GM19467 (cell line): ENCODE results near the gene SLC7A1.
"Not testable (repeated sequence)": the region's sequence is repeated elsewhere in the genome, so short reads cannot be mapped to it uniquely, and the experiment has no call there.

ENCODE experiments used
- ATAC-seq: cut with Tn5 transposase; IDR thresholded peaks from one replicate; pipeline ENCODE4 v1.9.1; 2021; ENCODE audit warnings: mild to moderate bottlenecking, moderate library complexity; ENCODE audit not compliant: unreplicated experiment

The SLC7A1 gene

DNA sequence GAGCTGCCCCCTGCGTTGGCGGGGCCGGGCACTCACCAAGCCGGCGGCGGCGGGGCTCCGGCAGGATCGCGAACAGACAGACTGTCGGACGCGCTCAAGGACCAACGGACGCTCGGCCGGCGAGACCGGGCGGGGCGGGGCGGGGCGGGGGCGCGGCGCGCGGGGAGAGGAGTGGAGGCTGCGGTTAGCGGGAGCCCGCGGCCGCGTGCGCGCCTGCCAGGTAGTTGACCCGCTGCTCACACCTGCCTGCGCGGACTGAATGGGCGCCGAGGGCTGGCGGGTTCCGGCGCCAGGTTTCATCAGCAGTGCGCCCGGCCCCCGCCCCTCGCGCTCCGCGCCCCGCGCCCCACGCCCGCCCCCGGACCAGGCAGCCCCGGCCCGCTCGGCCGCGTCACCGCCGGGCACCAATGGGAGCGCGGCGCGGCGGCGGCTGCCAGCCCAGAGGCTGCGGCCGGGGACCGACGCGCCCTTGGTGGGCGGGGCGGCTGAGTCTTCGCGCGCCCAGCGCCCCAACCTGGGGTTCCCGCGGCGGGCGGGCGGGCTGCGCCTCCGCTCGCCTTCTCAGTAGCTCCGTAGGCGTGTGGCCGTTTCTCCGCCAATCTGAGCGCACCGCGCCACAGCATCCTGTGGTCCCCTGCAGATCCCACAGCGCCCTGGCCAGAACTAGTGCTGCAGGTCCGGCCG lies at the start of gene SLC7A1:
Gene SLC7A1, minus strand, starts transcription at position 309 of the 684 bp plus-strand sequence. CDS start 59,500 bp downstream, outside the sequence.
- ATAC-seq = peak; percentile 83

DNA sequence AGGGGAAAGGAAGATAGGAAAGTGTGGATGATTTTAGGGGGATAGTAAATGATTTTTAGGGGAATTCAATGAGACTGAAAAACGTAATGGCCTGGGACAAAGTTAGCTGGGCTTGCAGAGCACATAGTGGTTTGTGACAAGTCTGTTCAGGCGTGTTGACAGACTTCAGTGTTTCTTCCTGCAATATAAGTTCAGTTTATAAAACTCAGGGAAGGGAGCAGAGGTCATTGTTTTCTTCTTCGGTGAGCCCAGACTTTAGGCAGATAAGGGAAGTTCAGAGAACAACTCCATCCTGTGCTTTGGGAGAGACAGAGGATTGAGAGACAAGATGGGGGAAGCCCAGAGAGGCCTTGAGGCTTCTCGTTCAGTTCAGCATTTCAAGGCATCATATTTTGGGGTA lies 45.2 kb upstream of the SLC7A1 start:
- ATAC-seq = no peak

DNA sequence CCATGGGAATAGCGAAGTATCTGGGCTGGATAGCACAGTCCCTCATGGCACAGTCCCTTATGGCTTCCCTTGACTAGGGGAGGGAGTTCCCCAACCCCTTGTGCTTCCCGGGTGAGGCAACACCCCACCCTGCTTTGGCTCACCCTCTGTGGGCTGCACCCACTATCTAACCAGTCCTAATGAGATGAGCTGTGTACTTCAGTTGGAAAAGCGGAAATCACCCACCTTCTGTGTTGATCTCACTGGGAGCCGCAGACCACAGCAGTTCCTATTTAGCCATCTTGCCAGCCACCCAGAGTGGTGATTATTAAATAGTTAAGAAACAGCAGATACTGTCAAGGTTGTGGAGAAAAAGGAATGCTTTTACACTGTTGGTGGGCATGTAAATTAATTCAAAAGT lies 41.3 kb upstream of the SLC7A1 start:
- not testable (repeated sequence) for ATAC-seq

DNA sequence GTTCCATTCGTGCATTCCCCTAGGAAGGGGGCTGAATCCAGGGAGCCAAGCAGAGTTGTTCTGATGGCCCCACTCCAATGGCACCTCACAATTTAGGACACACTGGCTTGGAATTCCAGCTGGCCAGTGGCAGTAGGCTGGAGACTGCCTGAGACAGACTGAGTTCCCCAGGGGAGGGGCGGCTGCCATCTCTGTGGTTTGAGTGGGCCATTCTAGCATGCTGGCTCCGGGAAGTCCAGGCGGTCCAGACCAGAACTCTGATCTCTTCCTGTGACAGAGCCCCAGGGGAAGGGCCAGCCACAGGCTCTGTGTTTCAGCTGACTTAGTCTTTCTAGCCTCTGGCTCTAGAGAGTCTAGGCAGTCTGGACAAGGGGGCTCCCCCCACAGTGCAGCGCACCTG lies 29.5 kb upstream of the SLC7A1 start:
- no peak for ATAC-seq

DNA sequence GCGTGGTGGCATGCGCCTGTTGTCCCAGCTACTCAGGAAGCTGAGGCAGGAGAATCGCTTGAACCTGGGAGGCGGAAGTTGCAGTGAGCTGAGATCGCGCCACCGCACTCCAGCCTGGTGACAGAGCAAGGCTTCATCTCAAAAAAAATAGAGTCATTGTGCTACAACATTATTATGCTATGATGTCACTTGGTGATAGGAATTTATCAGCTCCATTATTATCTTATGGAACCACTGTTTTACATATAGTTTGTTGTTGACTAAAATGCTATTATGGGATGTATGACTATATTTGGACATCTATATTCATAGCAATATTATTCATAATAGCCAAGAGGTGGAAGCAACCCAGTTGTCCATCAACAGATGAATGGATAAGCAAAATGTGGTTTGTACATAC lies 26.4 kb upstream of the SLC7A1 start:
- ATAC-seq = no peak

DNA sequence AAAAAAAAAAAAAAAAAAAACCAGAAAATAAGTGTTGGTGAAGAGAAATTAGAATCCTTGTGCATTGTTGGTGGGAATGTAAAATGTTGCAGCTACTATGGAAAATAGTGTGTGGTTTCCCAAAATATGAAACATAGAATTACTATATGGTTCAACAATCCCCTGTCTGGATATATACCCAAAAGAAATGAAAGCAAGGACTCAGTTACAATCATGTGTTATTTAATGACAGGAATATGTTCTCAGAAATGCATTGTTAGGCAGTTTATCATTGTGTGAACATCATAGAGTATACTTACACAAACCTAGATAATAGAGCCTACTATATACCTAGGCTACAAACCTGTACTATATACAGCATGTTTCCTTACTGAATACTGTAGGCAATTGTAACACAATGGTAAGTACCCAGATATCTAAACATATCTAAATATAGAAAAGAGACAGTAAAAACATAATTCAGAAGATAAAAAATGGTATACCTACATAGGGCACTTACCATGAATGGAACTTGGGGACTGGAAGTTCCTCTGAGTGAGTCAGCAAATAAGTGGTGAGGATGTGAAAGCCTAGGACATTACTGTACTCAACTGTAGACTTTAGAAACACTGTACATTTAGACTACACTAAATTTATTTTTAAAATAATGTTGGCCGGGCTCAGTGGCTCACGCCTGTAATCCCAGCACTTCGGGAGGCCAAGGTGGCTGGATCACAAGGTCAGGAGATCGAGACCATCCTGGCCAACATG lies 25.7 kb upstream of the SLC7A1 start:
- no peak for ATAC-seq

DNA sequence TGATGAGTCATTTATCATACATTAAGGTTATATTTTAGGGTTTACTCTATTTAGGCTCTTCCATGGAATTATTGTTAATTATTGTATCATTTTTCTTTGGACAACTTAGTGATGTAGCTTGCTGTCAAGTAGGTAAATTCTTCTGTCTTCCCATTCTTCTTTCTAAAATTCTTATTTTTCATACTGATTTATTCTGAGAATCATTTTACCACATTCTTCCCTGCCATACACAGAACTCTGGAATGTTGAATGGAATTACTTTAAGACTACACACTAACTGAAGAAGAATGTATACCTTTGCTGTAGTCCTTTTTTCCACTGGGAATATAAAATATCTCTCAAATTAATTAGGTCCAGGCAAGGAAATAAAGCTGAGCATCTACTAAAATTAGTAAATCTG lies 24.5 kb upstream of the SLC7A1 start:
- no peak for ATAC-seq

DNA sequence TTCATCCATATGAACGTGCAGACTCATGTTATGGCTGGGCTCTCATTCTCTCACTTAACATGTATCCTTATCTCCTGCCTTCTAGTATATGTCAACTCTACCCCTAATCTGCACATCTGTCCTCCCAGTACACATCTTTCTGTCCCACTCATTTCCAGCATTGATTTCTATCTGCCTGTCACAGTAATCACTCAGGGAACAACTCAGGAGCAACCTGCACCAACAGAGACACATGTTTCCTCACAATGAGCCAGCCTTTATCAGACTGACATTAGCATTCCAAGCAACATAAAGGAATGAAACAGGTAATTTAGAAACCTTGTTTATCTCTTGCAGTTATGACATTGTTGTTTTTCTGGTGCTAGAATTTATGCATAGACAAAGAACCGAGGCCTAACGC lies 17.6 kb upstream of the SLC7A1 start:
- no peak for ATAC-seq

DNA sequence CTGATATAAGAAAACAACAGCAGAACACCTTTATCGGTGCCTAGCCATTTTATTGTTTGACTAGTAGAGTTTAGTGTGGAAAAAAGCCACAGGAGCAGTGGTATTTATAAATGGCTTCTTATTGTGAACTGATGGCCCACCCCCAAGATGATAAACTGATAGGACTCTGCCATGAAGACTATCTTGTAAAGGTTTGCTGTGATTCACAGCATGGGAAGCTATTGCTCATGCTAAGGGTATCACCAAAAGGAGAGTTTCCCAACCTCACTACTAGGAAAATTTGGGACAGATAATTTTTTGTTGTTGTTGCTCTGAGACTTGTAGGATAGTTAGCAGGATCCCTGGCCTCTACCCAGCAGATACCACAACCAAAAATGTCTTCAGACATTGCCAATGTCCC lies 12.0 kb upstream of the SLC7A1 start:
- no peak for ATAC-seq

DNA sequence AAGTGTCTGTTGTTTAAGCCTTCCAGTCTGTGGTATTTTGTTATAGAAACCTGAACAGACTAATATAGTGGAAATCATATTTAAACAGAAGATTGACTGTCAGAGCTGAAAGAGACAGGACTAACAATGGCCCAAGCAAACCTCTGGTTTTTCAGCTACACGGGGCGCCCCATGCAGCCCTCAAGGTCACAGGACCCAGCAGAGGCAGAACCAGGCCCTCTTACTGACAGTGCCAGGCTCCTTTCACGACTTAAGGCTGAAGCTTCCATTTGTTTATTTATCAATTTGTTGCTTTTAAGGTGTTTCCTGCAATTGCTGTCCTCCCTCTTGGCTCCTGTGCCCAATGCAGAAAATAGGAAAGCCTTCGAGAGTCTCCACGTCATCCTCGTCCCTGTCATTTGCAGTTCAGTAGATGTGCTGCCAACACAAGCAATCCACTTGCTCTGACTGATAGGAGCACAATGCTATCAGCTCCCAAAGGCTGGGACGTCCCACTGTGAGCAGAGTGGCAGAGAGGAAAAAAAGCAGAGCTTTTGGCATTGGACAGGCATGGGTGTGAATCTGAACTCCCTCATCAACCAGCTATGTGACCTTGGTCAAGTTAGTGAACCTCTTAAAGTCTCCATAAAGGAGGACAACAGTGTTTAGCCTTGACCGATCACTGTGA lies 10.5 kb upstream of the SLC7A1 start:
- ATAC-seq = no peak

DNA sequence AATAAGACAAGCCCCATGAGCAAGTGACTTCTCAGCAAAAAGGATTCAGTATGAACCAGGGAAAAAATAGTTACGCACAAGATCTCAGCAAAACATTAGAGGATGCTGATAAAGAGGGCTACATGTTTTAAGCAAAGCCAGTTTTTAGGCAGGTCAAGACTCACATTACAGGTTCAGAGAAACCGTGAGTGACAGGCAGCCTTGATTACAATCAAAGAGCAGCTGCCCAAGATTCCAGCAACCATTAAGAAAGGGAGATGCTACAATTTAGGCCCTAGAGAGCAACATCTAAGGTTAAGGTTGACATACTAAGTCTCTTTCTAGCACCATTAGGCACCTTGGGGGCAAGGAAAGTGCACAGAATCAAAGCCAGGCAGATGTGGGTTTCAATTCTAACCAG lies 2.8 kb upstream of the SLC7A1 start:
- ATAC-seq = no peak

DNA sequence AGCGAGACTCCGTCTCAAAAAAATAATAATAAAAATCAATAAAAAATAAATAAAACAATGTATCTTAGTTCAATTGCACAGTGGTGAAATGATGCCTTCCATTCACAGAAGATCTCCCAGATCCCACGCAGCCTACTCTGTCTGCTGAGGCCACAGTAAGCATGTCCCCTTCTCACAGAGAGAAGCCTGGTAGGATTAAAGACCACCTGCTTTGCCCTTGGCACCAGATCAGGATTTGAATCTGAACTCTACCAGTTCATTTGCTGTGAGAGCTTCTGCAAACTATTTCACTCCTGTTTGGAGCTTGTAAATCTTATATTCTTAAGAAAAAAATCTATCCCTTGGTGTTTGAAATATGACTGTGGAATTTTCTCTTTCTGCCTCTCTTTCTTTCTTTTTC lies 2.2 kb upstream of the SLC7A1 start:
- no peak for ATAC-seq

DNA sequence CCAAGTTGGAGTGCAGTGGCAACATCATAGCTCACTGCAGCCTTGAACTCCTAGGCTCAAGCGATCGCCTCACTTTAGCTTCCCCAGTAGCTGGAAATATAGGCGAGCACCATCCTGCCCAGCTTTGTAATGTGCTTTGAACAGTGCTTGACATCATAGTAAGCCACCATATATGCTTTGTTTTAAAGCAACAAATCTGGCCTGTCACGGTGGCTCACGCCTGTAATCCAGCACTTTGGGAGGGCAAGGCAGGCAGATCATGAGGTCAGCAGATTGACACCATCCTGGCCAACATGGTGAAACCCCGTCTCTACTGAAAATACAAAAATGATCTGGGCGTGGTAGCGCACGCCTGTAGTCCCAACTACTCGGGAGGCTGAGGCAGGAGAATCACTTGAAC lies 1.8 kb upstream of the SLC7A1 start:
- ATAC-seq = no peak

DNA sequence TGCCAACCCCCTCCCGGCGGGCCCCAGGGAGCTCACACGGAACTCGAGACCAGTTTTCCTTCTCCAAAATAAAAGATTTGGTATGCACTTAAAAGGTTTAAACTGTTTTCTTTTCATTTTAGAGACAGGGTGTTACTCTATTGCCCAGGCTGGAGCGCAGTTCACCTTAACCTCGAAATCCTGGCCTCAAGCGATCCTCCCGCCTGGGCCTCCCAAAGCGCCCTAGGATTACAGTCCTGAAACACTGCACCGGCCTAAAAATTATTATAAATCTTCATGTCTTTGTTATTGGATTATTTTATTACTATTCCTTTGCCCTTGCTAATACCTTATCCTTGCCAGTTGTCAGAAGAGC lies 553 bp upstream of the SLC7A1 start:
- ATAC-seq = no peak

DNA sequence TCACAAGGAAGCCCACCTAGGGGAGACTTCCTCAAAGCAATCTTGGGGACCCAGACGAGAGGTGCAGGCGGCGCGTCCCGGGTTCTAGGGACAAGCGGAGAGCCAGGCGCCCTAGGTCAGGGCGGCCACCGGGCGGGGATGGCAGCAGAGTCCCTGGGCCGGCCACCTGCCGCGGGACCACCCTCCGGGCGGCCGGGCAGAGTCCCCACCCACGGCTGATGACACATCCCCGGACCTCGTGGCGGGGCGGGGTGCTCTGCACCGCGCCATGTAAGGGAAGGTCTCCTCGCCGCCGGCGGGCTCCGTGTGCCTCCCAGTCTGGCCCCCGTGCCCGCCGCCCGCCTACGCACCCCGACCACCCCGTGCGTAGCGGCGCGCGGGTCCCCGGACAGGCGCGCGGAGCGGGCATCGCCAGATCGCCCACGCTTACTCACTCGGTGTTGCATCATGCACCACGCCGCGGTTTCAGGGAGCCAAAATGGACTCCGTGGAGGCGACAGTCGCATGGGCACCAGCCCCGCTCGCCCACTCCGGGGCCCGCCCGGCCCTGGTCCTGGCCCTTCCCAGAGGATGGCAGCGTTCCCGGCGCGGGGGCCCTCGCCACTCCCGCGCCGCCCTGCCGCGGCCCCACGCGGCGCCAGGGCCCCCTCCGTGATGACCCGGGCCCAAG lies 643 bp downstream of the SLC7A1 start:
- peak; percentile 35 for ATAC-seq

DNA sequence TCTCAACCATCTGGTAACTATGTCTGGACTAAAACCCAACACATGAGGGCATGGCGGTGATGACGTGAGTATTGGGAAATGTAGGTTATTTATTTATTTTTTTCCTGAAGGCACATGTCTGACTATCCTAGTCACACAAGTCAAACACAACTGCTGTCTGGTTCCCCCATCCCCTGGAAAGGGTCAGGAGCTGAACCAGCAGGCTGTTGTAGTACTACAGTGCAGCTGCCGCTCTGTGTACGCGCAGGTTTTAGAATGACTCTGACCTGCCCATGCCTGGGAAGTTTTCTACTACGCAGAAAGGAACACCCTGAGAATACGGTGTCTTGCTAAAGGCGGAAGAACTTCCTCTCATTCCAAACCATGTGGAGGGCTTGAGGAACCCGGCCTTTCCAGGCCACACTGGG lies 1.2 kb downstream of the SLC7A1 start:
- peak; percentile 27 for ATAC-seq

DNA sequence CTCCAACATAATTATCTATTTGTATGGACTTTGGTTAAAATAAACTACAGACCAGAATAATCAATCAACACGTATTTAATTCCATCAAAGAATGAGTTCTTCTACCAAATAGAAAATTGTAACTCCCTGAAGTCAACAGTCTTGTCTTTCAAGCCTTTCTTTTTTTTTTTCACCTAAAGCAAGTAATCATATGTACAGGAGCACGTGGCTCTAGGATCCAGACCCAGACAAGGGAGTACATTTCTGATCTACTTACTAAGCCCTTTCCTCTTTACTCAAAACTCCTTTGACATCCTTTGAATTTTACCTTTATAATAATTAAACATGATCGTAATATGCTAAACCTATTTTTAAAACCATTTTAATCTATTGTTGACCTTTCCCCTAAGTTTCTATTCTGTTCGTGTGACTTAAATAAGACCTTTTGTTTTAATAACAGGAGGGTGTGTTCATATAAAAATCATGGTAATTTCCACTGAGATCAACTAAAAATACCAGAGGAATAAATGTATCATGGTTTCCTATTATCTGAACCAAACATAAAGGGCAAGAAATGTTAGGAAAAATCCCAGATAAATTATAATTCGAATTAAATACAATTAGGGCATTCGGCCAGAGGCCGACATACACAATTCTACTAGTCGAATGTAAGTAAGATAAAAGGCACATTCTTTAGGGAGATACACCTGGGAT lies 1.7 kb downstream of the SLC7A1 start:
- ATAC-seq = no peak

DNA sequence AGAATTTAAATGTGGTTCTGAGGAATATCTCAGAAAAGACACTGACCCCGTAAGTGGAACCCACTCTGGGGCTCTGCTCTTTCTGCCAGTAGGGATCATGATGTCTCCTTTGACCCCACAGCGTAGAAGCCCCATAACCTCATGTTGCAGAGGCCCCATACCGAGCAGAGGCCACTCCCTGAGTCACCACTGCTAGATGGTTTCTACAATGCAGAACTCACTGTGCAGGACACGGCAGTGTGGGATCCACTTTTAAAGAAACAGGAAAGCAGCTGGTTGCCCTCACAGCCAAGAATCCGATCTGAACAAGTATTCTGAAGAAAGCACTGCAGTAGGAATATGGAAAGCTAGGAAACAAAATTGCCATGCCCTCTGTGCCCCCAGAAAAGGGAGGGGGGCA lies 4.2 kb downstream of the SLC7A1 start:
- ATAC-seq = no peak

DNA sequence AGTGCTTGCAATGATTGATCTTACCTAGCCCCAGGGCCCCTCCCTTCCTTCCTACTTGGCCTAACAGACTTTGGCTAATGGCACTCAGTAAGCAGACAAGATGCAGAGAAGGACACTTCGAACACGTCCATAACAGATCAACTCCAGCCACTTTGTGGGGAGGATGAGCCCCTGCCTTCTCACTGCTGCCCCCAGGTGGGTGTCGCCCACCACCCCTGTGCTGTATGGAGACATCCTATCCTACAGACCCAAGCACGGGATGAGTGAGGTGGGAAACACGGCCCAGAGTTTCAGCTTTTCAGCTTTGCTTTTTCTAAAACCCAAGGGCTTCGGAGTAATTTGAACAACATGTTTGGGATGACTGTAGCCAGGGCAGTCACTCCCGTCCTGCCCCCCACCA lies 5.5 kb downstream of the SLC7A1 start:
- ATAC-seq = no peak

DNA sequence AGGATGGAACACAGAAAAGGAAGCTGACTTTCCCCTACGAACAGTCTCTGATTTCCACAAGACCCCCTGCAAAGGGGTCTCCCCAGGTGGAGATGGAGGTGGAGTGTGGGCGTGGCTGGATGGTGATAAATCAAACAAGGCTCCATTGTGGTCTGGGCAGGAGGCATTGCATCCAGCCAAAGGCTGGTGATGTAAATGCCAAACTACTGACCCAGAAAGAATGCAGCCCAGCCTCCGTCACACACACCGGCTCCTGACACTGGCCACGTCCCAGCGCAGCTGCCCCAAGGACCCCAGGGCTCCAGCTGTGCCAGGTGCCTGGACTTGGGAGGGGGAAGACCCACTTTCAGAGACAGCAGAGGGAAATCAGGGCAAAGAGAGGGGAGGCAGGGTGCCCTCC lies 6.3 kb downstream of the SLC7A1 start:
- no peak for ATAC-seq

DNA sequence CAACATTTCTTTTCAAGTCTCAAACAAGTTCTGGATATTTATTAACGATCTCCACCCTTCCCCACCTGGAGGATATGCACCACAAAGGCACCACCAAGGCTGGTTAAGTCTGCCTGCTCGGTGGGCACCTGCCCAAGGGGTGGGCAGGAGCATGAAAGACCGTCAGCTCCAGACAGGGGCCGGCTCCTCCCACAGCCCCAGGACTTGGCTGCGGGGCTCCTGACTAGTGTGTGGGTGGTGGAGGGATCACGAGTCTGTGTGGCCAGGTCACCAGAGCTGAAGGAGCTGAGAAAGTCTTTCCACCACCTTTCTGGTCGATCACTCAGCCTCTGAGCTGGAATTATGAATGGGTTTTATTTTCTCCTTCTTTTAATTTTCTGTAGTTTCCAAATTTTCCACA lies 7.8 kb downstream of the SLC7A1 start:
- no peak for ATAC-seq
